Progenitor cell of endocrine pancreas (in vitro differentiated cells): ENCODE data around the gene TGFB2. TPM values are rescaled to one million over a fixed set of nuclear protein-coding genes. Genes with fewer than 3 reads are reported as not detected.

Experiments used
- DNase-seq: peaks from one replicate; pipeline ENCODE4 v3.0.0; 2021; ENCODE audit warnings: low spot score; ENCODE audit not compliant: unreplicated experiment
- H3K27ac Mint-ChIP-seq: 2 replicates; pipeline ENCODE4 v1.8.0; 2021; ENCODE audit warnings: mild to moderate bottlenecking, moderate library complexity, mixed read lengths
- H3K27me3 Mint-ChIP-seq: 2 replicates; pipeline ENCODE4 v1.8.0; 2021; ENCODE audit warnings: mixed read lengths
- H3K36me3 Mint-ChIP-seq: 2 replicates; pipeline ENCODE4 v1.8.0; 2022; ENCODE audit warnings: mixed read lengths; ENCODE audit not compliant: insufficient read depth
- H3K4me1 Mint-ChIP-seq: 2 replicates; pipeline ENCODE4 v1.8.0; 2021; ENCODE audit warnings: low read depth, mixed read lengths
- H3K4me3 Mint-ChIP-seq: 2 replicates; pipeline ENCODE4 v1.8.0; 2021; ENCODE audit warnings: low read depth, mild to moderate bottlenecking, moderate library complexity, mixed read lengths
- H3K9me3 Mint-ChIP-seq: 2 replicates; pipeline ENCODE4 v1.8.0; 2021; ENCODE audit warnings: low read depth, mixed read lengths
- CTCF ChIP-seq: fragments of 200-600 bp; sonication (generic); IDR thresholded peaks from one replicate; pipeline ENCODE4 v1.5.0; 2021; ENCODE audit warnings: antibody characterized with exemption, mild to moderate bottlenecking; ENCODE audit not compliant: unreplicated experiment
- total RNA-seq: library from RNA; stranded (reverse); gene quantifications from 2 replicates; pipeline ENCODE4 v1.2.1, GENCODE V29; 2021

Gene TGFB2
- total RNA-seq, 1 donor from 2014 or later, result 26.4 TPM

DNA sequence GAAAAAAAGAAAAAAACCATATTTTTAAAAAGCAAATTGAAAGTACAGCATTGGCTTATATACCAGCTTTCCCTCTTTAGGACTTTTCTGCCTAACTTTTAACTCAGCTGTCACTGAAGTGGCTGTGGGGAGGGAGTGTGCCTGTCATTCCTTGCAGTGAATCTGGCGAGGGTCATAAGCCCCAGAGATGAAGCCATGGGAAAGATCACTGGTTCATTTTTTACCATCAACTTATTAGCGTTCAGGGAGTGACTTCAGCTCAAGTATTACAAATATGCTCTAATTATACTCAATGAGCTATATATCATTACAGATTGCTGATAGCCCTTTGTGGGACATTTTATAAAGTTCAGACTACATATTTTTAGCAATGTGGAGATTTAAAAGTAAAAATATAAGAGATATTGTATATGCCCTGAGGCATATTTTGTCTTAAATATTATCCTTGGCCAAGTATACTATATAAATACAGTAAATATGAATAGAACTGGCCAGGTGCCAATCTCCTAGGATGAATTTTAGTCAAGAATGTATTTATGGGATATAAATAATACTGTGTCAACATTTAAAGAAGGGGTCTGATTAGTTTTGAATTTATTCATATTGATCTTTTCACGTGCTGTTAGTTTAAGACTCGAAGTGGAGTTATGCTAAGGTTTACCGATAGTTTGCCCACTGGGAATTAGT, 4.4 kb downstream of the TGFB2 start:
- DNase-seq, result no peak
- Mint-ChIP-seq H3K9me3 (no peaks in the 10 kb centered on the region), H3K27ac (no peak overlapping the region), H3K36me3 (peaks cover 11% of the 10 kb centered on the region), H3K4me3 (peak overlapping the region; percentile 53), H3K4me1 (peaks cover 23% of the 10 kb centered on the region), H3K27me3 (no peaks in the 10 kb centered on the region)
- no peak for TF ChIP-seq CTCF

GRCh38 chr1:218350035-218350525, 4.9 kb downstream of the TGFB2 start:
- H3K36me3 Mint-ChIP-seq, result peaks cover 11% of the 10 kb centered on the region
- peak overlapping the region; percentile 53 for H3K4me3 Mint-ChIP-seq
- no peaks in the 10 kb centered on the region for H3K9me3 Mint-ChIP-seq
- peaks cover 23% of the 10 kb centered on the region for H3K4me1 Mint-ChIP-seq
- DNase-seq, result no peak
- H3K27ac Mint-ChIP-seq, result no peak overlapping the region
- no peak for TF ChIP-seq CTCF
- H3K27me3 Mint-ChIP-seq, result no peaks in the 10 kb centered on the region

DNA sequence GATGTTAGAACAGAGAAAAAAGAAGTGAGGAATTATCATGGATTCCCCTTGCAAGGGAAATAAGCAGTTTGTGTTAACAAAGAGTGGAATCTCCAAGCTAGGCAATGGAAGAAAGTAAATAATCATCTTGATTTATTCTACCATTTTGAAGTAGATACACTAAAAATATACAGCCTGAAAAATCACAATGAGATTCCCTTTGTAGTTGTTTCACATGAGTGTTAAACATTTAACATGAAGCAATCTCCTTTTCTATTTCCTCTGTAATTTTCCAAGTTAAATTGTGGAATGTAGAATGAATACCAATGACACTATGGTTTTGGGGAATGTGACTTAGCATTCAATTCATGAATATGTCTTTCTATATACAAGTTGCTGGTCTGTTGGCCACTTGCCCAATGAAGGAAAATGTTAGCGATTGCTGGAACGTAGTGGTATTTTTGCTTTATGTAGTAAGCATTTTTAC, 5.7 kb downstream of the TGFB2 start:
- Mint-ChIP-seq H3K36me3 (peaks cover 11% of the 10 kb centered on the region), H3K4me3 (no peak overlapping the region), H3K27ac (no peak overlapping the region), H3K4me1 (peaks cover 23% of the 10 kb centered on the region), H3K27me3 (no peaks in the 10 kb centered on the region), H3K9me3 (no peaks in the 10 kb centered on the region)
- no peak for TF ChIP-seq CTCF
- no peak for DNase-seq

GRCh38 chr1:218351391-218352074, 6.4 kb downstream of the TGFB2 start:
- H3K9me3 Mint-ChIP-seq, result no peaks in the 10 kb centered on the region
- peaks cover 11% of the 10 kb centered on the region for H3K36me3 Mint-ChIP-seq
- peak; percentile 29 for TF ChIP-seq CTCF
- no peaks in the 10 kb centered on the region for H3K27me3 Mint-ChIP-seq
- no peak overlapping the region for H3K4me3 Mint-ChIP-seq
- peaks cover 25% of the 10 kb centered on the region for H3K4me1 Mint-ChIP-seq
- H3K27ac Mint-ChIP-seq, result no peak overlapping the region
- no peak for DNase-seq

DNA sequence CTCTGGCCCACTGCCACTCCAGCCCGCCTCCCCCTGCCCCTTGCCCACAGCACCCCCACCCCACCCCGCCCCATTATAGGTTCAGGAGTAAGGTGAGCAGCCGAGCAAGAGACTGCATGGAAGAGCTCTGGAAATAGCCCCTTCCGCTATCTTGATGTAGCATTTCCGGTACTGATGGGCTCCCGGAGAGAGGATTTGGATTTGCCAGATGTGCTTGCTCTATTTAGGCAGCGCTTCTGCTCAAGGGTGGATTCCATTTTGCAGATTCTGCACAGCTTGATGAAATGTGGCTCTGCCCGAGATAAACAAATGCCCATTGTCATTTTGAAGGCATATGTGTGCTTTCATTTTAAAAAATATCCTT, 6.9 kb downstream of the TGFB2 start:
- Mint-ChIP-seq H3K27me3 (no peaks in the 10 kb centered on the region), H3K36me3 (peaks cover 11% of the 10 kb centered on the region), H3K4me1 (peaks cover 24% of the 10 kb centered on the region), H3K9me3 (no peaks in the 10 kb centered on the region), H3K4me3 (no peak overlapping the region), H3K27ac (no peak overlapping the region)
- no peak for DNase-seq
- TF ChIP-seq CTCF, result no peak
